DOHH2 (cell line): Measurements from ENCODE around the gene EEFSEC.

Source experiments
- H3F3A ChIP-seq: fragments of 200-600 bp; sonication (generic), shearing (Covaris generic); 2 replicates; pipeline ENCODE4 v1.6.0; 2016; ENCODE audit warnings: antibody characterized with exemption, mild to moderate bottlenecking; ENCODE audit not compliant: control insufficient read depth, insufficient read depth
- H3K27ac ChIP-seq: fragments of 200-600 bp; sonication (generic); 2 replicates; pipeline ENCODE4 v1.5.1; 2014; ENCODE audit warnings: low read depth, mild to moderate bottlenecking, low read length, moderate library complexity
- H3K27me3 ChIP-seq: fragments of 200-600 bp; sonication (generic); 2 replicates; pipeline ENCODE4 v1.6.1; 2014; ENCODE audit warnings: mild to moderate bottlenecking, low read length, mixed read lengths; ENCODE audit not compliant: control insufficient read depth
- H3K36me3 ChIP-seq: fragments of 200-600 bp; sonication (generic); 2 replicates; pipeline ENCODE4 v1.6.1; 2014; ENCODE audit warnings: mild to moderate bottlenecking, low read length, moderate library complexity, mixed read lengths; ENCODE audit not compliant: control insufficient read depth
- H3K4me1 ChIP-seq: fragments of 200-600 bp; sonication (generic); 2 replicates; pipeline ENCODE4 v1.6.1; 2014; ENCODE audit warnings: mild to moderate bottlenecking, low read length, mixed read lengths; ENCODE audit not compliant: control insufficient read depth
- H3K4me2 ChIP-seq: fragments of 200-600 bp; sonication (generic); 2 replicates; pipeline ENCODE4 v1.6.0; 2014; ENCODE audit warnings: mild to moderate bottlenecking, low read length, moderate library complexity
- H3K4me3 ChIP-seq: fragments of 200-600 bp; sonication (generic); 2 replicates; pipeline ENCODE4 v1.5.1; 2014; ENCODE audit warnings: mild to moderate bottlenecking, low read length, mixed read lengths
- H3K79me2 ChIP-seq: fragments of 200-600 bp; sonication (generic); 2 replicates; pipeline ENCODE4 v1.6.1; 2014; ENCODE audit warnings: mild to moderate bottlenecking, low read length, mixed read lengths; ENCODE audit not compliant: control insufficient read depth
- H3K9me2 ChIP-seq: fragments of 200-600 bp; sonication (generic); replicated peaks from 2 replicates; pipeline ENCODE4 v1.6.1; 2014; ENCODE audit warnings: mild to moderate bottlenecking, low read length, mixed read lengths; ENCODE audit not compliant: control insufficient read depth
- H3K9me3 ChIP-seq: fragments of 200-600 bp; sonication (generic); 2 replicates; pipeline ENCODE4 v1.6.1; 2014; ENCODE audit warnings: antibody characterized with exemption, low read length, mixed read lengths; ENCODE audit not compliant: control insufficient read depth, insufficient read depth
- H4K20me1 ChIP-seq: fragments of 200-600 bp; sonication (generic); 2 replicates; pipeline ENCODE4 v1.6.0; 2014; ENCODE audit warnings: low read depth, mild to moderate bottlenecking, antibody characterized with exemption, low read length, moderate library complexity; ENCODE audit not compliant: control insufficient read depth, insufficient read depth
- EZH2phosphoT487 ChIP-seq: fragments of 200-600 bp; sonication (generic); IDR thresholded peaks from 2 replicates; pipeline ENCODE4 v1.6.1; 2017; ENCODE audit warnings: borderline replicate concordance, mild to moderate bottlenecking, antibody characterized with exemption, low read length, moderate library complexity, mixed read lengths
- TF ChIP-seq, protein P1 (sequence below): fragments of 200-600 bp; sonication (generic); IDR thresholded peaks from one replicate; pipeline ENCODE4 v1.5.1; 2014; ENCODE audit warnings: antibody characterized with exemption, mild to moderate bottlenecking, low read depth, low read length; ENCODE audit not compliant: poor library complexity, severe bottlenecking

The EEFSEC gene

DNA sequence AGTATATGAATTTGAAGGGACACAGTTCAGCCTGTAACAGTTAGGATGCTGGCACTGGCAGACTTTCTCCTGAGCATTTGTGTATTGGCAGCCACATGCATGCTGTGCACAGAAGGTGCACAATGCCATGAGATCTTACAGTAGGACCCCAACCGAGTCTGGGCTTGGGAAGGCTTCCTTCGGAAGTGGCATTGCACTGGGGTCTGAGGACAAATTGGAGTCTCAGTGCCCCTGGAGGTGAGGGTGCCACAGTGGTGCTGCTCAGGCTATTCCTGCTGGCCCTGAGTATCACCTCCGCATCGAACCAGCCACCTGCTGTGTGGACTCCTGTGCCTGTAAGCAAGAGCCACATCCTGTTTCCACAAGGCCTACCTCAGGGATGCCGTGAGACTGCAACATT, 213.9 kb downstream of the EEFSEC start:
- Histone ChIP-seq H3K4me2 (no peak overlapping the region), H3K27ac (no peak overlapping the region)

GRCh38 chr3:128367761-128368160, 214.5 kb downstream of the EEFSEC start:
- Histone ChIP-seq H3F3A (no peaks in the 10 kb centered on the region), H4K20me1 (no peaks in the 10 kb centered on the region), H3K4me3 (no peak overlapping the region), H3K79me2 (no peaks in the 10 kb centered on the region), H3K9me2 (no peaks in the 10 kb centered on the region), H3K36me3 (no peaks in the 10 kb centered on the region; the same call in 1 of the 2 replicates), H3K4me1 (peaks cover 8% of the 10 kb centered on the region), H3K9me3 (no peaks in the 10 kb centered on the region), H3K27me3 (no peaks in the 10 kb centered on the region), H3K27ac (no peak overlapping the region), H3K4me2 (no peak overlapping the region)
- TF ChIP-seq, protein P1, sequence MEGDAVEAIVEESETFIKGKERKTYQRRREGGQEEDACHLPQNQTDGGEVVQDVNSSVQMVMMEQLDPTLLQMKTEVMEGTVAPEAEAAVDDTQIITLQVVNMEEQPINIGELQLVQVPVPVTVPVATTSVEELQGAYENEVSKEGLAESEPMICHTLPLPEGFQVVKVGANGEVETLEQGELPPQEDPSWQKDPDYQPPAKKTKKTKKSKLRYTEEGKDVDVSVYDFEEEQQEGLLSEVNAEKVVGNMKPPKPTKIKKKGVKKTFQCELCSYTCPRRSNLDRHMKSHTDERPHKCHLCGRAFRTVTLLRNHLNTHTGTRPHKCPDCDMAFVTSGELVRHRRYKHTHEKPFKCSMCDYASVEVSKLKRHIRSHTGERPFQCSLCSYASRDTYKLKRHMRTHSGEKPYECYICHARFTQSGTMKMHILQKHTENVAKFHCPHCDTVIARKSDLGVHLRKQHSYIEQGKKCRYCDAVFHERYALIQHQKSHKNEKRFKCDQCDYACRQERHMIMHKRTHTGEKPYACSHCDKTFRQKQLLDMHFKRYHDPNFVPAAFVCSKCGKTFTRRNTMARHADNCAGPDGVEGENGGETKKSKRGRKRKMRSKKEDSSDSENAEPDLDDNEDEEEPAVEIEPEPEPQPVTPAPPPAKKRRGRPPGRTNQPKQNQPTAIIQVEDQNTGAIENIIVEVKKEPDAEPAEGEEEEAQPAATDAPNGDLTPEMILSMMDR, result no peak
- no peak for TF ChIP-seq EZH2phosphoT487

More for the DNA sequence above, 213.9 kb downstream of the EEFSEC start:
- Histone ChIP-seq H3K4me1 (peaks cover 8% of the 10 kb centered on the region), H3K27me3 (no peaks in the 10 kb centered on the region), H3K79me2 (no peaks in the 10 kb centered on the region), H4K20me1 (no peaks in the 10 kb centered on the region), H3K9me3 (no peaks in the 10 kb centered on the region), H3F3A (no peaks in the 10 kb centered on the region), H3K4me3 (no peak overlapping the region), H3K9me2 (no peaks in the 10 kb centered on the region), H3K36me3 (no peaks in the 10 kb centered on the region; the same call in 1 of the 2 replicates)
- TF ChIP-seq, protein P1, result no peak
- no peak for TF ChIP-seq EZH2phosphoT487

DNA sequence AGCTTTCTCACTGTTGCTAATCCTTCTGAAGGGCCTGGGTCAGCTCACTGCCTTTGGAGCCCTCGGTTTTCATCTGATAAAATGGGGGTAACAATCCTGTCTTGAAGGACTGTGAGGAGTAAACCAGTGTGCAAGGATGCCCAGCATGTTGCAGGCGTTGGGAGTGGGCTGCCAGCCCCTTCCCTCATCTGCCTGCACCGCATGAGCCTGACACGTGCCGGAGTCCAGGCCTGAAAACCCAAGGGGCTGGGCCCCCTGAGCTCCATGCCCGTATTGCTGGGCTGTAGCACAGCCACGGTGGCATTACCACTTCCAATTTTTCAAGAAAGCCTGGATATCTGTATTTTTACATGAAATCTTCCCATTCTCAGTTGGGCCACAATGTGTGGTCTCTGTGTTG, 215.3 kb downstream of the EEFSEC start:
- no peaks in the 10 kb centered on the region for H4K20me1 ChIP-seq

More for the DNA sequence above, 215.3 kb downstream of the EEFSEC start:
- Histone ChIP-seq H3K79me2 (no peaks in the 10 kb centered on the region), H3K4me3 (no peak overlapping the region), H3K9me3 (no peaks in the 10 kb centered on the region), H3K36me3 (no peaks in the 10 kb centered on the region; the same call in 1 of the 2 replicates), H3K9me2 (no peaks in the 10 kb centered on the region), H3K27ac (no peak overlapping the region), H3F3A (no peaks in the 10 kb centered on the region), H3K4me2 (no peak overlapping the region), H3K27me3 (no peaks in the 10 kb centered on the region), H3K4me1 (peaks cover 8% of the 10 kb centered on the region)
- TF ChIP-seq, protein P1, result no peak
- TF ChIP-seq EZH2phosphoT487, result no peak
